GM23248 (cell line): ENCODE measurements around the gene DNASE1L2.
"Not testable (repeated sequence)": the region's sequence is repeated elsewhere in the genome, so short reads cannot be mapped to it uniquely, and the experiment has no call there.

Experiments used
- EZH2 ChIP-seq: fragments of 200-600 bp; sonication (generic); IDR thresholded peaks from 2 replicates; pipeline ENCODE4 v1.6.1; 2018; ENCODE audit warnings: antibody characterized with exemption, mild to moderate bottlenecking; ENCODE audit not compliant: insufficient read depth, poor library complexity, severe bottlenecking
- EZH2phosphoT487 ChIP-seq: fragments of 200-600 bp; sonication (generic); IDR thresholded peaks from 2 replicates; pipeline ENCODE4 v1.6.1; 2018; ENCODE audit warnings: antibody characterized with exemption, moderate library complexity, mild to moderate bottlenecking, low read depth; ENCODE audit not compliant: insufficient read depth

- TF ChIP-seq EZH2, EZH2phosphoT487: not testable (repeated sequence)
These were observed 30.6 kb downstream of the DNASE1L2 start for GRCh38 chr16:2266887-2267286.
